HK-2 (cell line): Measurements from ENCODE around the gene MYBBP1A.
"Not testable (repeated sequence)": the region's sequence is repeated elsewhere in the genome, so short reads cannot be mapped to it uniquely, and the experiment has no call there.

ENCODE experiments used
- DNase-seq: peaks from one replicate; pipeline ENCODE4 v3.0.0-alpha.2; 2018; ENCODE audit not compliant: unreplicated experiment

The MYBBP1A gene, protein sequence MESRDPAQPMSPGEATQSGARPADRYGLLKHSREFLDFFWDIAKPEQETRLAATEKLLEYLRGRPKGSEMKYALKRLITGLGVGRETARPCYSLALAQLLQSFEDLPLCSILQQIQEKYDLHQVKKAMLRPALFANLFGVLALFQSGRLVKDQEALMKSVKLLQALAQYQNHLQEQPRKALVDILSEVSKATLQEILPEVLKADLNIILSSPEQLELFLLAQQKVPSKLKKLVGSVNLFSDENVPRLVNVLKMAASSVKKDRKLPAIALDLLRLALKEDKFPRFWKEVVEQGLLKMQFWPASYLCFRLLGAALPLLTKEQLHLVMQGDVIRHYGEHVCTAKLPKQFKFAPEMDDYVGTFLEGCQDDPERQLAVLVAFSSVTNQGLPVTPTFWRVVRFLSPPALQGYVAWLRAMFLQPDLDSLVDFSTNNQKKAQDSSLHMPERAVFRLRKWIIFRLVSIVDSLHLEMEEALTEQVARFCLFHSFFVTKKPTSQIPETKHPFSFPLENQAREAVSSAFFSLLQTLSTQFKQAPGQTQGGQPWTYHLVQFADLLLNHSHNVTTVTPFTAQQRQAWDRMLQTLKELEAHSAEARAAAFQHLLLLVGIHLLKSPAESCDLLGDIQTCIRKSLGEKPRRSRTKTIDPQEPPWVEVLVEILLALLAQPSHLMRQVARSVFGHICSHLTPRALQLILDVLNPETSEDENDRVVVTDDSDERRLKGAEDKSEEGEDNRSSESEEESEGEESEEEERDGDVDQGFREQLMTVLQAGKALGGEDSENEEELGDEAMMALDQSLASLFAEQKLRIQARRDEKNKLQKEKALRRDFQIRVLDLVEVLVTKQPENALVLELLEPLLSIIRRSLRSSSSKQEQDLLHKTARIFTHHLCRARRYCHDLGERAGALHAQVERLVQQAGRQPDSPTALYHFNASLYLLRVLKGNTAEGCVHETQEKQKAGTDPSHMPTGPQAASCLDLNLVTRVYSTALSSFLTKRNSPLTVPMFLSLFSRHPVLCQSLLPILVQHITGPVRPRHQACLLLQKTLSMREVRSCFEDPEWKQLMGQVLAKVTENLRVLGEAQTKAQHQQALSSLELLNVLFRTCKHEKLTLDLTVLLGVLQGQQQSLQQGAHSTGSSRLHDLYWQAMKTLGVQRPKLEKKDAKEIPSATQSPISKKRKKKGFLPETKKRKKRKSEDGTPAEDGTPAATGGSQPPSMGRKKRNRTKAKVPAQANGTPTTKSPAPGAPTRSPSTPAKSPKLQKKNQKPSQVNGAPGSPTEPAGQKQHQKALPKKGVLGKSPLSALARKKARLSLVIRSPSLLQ (N-terminal part only)

DNA sequence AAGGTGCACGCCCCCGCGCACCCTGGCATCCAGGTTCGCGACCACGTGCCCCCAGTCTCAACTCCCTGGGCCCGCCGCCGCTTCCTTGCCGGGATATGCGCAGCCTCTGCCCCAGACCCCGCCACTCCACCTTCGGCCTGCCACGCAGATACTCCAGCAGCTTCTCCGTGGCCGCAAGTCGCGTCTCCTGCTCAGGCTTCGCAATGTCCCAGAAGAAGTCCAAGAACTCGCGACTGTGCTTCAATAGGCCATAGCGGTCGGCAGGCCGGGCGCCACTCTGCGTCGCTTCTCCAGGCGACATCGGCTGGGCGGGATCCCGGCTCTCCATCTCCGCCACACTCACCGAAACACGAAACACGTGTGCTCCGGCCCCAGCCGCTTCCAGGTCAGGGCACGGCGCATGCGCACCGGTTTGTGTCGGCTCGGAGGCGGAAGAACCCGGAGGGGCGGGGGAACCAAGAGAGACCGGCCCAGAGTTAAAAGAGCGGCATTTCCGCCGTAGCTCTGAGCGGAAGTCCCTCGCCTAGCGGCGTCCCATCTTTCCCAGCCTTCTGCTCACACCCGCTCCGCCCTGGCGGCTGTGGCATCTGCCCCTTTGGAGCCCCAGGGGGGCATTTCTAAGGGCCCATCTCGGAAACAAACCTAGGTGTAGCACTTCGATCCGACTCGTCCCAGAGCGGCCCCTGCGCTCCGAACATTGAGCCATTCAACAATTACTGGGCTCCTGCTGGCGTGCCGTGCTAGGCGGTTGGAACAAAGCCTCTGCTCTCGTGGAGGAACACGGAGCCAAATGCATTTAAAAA, at the start of gene MYBBP1A:
TSS of gene MYBBP1A (minus strand) at position 388 of the 803 bp plus-strand sequence. CDS start at position 328, 60 bp downstream.
- peak; percentile 96 for DNase-seq

DNA sequence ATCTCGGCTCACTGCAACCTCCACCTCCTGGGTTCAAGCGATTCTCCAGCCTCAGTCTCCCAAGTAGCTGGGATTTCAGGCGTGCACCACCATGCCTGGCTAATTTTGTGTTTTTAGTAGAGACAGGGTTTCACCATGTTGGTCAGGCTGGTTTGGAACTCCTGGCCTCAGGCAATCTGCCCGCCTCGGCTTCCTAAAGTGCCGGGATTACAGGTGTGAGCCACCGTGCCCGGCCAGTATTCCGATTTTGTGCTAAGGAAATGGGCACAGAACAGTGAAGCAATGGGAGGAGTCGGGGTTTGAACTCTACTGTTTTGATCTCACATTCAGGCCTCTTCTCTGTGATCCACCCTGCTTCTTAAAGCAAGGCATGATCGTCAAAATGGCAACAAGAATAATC, 49.6 kb upstream of the MYBBP1A start:
- DNase-seq, result not testable (repeated sequence)

DNA sequence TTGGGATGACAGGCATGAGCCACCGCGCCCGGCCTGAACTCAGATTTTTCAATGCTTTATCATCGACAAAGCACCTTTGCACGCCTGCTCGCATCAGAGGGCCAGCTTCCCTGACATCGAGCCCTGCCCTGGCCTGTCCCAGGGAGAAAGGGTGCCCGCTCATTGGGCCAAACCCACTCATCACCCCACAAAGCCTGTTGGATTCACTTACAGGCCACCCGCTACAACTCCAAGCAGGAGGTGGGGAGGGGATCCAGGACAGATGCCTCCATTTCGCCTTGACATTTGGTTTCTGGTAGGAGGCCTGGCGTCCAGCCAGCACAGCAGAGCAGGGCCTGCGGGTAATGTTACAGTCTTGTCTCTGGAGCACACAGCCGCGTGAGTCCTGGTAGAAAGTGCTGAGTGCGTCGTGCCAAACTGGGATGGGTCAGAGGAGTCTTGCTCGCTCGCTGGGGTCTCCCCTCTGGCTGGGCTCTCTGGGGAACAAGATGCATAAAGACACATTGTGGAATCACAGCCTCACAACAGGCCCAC, 49.0 kb upstream of the MYBBP1A start:
- no peak for DNase-seq

DNA sequence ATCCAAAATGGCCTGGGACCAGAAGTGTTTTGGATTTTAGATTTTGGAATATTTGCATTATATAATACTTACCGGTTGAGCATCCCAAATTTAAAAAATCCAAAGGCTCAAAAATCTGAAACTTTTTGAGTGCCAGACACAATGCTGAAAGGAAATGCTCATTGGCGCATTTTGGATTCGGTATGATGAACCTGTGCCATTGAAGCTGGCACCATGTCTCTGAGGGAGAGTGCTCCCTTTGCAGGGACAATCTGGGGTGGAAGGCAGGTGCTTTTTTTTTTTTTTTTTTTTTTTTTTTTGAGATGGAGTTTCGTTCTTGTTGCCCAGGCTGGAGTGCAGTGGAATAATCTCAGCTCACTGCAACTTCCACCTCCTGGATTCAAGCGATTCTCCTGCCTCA, 46.9 kb upstream of the MYBBP1A start:
- no peak for DNase-seq

DNA sequence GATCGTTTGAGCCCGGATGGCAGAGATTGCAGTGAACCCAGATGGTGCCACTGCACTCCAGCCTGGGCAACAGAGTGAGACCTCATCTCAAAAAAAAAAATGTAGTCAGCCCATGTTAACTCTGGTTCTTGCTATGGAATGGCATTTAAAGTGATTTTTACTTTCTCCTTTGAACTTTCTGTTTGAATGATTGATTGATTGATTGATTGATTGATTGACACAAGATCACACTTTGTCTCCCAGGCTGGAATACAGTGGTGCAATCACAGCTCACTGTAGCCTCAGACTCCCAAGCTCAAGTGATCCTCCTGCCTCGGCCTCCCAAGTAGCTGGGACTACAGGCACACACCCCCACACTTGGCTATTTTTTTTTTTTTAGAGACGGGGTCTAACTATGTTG, 46.1 kb upstream of the MYBBP1A start:
- no peak for DNase-seq

DNA sequence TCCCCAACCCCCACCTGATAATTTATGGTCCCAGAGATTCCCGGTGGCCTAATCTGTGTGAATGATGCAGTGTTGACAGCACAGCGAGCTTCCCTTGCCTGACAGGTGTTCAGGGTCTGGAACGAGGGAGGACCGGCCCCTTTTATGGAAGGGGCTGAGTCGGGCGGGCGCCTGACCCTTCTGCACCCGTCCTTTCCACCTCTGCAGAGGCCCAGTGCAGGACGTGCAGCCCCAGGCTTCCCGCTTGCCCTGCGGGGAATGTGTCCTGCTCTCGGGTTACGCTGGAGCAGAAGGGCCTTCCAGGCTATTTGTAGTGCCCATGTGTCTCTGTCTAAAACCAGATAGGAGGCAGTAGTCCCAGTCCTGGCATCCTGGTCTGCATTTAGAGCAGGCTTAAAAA, 45.4 kb upstream of the MYBBP1A start:
- DNase-seq, result no peak

DNA sequence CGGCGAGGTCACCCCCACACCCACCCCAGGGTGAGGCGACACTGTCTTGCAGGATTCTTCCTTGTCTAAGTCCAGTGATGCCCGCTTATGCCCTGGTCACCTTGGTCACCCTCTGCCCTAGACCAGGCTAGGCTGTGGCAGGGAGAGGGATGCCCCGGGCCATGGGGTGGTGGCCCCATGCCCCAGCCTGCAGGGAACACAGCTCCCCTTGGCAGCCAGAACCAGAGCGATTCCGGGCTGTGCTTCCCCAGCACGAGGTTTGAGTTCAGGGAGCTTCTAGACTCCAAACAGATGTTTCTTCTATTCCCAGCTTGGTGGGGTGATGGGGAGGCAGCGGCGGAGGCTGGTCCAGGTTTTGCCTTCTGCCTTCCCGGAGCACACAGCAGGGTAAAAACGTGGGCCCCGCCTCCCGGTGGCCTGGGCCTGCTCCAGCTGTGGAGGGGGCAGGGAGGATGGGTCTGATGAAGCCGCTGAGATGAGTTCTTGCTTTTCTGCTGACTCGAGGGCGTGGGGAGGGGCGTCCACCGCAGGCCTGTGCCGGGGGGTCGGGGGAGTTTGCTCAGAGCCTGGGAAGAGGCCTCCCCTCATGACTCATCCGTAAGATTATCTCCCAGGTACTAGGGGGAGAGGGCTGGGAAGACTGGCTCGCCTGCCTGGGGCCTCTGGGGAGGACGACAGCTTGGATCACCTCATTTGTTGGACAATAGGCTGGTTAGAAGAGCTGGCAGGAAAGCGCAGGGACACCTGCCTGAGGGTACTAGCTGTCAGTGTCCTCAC, 44.5 kb upstream of the MYBBP1A start:
- DNase-seq, result no peak

DNA sequence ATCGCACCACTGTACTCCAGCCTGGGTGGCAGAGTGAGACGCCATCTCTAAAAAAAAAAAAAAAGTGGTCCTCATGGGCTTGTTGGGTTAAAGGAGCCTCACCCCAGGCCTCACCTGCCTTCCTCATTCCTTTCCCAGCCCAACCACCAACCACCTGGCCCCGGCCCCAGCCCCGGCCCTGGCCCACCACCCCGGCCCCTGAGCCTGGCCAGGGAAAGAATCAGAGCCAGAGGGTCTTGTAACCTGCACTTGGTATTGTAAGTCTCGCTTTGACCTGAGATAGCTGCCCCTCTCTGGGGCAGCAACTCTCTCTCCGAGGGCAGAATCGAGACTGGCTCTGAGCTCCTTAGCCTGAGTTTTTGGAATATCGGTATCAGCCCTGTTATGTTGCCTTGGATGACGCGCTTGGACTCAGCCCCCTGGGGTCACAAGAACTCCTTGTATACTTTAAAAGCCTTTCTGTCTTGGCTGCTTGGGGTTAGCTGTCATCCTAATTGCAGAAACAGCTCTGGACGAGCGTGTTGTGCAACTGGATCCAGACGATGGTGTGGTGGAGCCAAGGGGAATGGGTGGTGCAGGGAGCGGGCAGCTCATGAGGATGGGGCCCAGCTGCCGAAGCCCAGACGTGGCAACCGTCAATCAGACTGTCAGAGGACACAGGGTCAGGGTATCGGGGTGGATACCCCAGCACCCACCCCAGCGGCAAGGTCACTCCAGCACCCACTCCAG, 43.8 kb upstream of the MYBBP1A start:
- DNase-seq, result no peak

DNA sequence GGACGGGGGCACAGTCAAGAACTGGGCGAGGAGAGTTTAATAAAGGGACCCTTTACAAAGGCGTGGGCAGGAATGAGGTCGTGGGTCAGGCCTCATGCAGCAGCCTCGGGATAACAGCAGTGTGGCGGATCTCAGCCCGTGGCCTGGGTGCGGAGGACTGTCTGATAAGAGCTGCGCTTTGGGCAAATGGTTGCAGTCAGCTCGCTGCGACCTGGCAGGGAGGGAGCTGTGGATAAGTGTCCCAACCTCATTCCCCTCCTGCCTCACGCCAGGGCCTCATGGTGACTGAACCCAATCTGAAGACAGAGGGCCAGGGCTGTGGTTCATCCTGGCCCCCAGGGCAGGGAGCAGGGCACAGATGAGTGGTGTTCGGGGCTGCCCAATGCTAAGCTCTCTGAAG, 42.8 kb upstream of the MYBBP1A start:
- no peak for DNase-seq

DNA sequence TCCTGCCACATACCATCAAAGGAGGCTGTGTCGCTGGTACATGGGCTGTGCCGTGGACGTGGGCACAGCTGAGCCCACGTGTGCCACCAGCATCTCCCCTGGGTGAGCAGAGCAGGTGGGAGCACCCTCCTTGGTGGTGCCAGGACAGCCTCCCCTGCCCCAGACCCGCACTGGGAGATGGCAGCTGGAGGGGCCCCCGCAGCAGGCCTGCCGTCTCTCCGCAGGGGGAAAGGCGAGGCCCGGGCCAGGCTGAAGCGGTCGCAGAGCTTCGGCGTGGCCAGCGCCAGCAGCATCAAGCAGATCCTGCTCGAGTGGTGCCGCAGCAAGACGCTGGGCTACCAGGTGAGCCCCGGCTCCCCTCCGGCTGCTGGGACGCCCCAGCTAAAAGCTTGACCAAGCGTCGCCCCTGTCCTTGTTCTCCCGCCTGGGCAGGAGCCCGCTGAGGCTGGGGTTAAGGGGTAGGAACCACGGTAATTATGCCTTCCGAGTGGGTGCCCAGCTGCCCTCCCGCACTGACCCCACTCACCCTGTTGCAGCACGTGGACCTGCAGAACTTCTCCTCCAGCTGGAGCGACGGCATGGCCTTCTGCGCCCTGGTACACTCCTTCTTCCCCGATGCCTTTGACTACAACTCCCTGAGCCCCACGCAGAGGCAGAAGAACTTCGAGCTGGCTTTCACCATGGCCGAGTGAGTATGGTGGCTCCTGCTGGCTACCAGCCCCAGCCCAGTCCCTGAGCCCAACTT, 41.6 kb upstream of the MYBBP1A start:
- no peak for DNase-seq

DNA sequence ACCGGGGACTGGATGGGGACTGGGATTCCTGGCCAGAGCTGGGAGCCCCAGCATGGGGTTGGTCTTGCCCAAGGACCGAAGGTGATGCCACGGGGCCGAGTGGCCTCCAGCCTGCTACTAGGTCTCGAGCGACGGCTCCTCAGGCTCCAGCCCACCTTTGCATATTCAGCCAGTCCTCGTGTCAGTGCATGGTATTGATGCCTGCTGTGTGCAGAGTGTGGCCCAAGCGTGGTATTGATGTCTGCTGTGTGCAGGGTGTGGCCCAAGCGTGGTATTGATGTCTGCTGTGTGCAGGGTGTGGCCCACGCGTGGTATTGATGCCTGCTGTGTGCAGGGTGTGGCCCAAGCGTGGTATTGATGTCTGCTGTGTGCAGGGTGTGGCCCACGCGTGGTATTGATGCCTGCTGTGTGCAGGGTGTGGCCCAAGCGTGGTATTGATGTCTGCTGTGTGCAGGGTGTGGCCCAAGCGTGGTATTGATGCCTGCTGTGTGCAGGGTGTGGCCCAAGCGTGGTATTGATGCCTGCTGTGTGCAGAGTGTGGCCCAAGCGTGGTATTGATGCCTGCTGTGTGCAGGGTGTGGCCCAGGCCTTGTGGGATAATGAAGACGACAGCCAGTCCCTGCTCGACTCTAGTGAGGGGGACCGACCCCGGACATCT, 40.6 kb upstream of the MYBBP1A start:
- not testable (repeated sequence) for DNase-seq

DNA sequence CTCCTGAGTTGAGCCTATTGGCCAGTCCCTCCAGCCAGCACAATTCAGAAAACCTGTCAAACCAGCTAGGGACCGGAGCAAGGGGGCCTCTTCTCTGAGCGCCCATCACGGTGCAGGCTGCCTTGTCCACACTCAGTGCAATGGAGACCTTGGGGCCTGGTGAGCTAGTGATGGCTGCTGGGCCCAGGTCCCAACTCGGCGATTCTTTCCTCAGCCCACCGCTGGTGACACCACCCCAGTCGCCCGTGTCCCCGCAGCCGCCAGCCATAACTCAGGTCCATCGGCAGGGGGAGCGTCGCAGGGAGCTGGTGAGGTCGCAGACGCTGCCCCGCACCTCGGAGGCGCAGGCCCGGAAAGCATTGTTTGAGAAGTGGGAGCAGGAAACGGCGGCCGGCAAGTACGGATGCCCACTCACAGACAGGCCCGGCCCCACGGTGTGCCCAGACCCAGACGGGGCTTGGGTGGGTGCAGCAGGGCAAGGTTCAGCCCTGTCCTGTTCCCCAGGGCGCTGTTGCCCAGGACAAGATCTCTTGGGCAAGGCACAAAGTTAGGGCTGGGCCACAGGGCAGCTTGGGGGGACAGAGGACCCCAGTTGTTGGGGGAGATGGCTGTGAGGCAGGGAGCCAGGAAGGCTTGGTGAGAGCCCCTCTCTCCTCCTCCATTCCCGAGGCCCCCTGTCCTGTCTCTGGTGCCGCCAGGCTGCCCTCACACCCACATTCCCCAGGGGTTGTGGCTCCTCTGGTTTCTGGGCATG, 39.9 kb upstream of the MYBBP1A start:
- DNase-seq, result no peak

DNA sequence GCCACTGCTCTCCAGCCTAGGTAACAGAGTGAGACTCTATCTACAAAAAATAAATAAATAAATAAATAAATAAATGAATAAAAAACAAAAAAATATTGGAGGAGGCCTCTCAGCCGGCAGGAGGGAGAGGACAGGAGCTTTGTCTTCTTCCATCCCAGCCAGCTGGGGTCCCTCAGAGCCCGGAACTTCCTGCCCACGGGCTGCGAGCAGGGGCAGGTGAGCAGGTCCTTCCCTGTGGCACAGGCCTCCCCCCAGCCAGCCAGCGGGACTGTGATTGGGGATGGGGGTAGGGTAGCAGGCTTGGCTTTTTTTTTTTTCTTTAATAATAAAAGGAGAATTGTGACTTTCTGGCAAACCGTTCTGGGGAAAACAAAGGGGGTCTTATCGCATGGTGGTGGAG, 39.2 kb upstream of the MYBBP1A start:
- no peak for DNase-seq

DNA sequence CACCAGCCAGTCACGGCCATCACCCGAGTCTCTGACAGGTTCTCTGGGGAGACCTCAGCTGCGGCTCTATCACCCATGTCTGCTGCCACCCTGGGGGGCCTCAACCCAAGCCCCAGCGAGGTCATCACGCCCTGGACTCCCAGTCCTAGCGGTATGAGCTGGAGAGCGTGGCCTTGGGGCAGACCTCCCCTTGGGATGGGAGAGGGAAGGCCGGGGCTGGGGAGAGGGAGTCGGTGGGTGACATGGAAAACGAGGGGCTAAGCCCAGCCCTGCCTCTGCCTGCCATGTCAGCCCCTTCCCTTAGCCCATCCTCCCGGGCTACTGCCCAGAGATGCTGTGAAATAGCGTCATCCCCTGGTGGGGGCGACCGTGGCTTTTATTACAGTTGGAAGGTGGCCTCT, 37.8 kb upstream of the MYBBP1A start:
- no peak for DNase-seq

DNA sequence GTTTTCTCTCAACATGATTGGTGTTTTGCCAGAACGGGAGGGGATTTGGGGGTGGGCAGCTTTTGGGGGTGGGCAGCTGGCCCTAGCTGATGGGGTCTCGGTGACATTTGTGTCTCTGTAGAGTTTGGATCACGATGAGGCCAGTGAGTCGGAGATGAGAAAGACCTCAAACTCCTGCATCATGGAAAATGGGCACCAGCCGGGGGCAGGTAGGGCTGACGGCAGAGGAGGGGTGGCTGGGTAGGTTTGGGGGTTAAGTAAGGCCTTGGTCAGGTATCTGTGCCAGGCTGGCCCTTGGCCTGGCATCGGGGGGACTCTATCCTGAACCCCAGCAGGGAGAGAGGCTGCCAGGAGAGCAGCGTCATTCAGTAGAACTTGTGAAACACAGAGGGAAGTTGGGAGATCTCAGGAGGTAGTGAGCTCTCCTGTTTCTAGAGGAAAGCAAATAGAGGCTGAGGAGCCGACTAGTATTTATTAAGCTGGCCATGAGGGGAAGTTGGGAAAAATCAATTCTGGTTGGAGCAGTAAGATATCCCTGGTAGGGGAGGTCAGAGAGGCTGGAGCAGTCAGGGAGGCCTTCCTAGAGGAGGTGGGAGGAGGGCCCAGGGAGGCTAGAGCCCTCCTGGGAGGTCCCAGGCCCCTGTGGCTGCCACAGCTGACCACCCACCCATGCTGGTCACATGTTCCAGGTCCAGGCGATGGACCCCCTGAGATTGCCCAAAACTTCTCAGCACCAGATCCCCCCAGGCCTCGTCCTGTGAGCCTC, 37.2 kb upstream of the MYBBP1A start:
- DNase-seq, result no peak

DNA sequence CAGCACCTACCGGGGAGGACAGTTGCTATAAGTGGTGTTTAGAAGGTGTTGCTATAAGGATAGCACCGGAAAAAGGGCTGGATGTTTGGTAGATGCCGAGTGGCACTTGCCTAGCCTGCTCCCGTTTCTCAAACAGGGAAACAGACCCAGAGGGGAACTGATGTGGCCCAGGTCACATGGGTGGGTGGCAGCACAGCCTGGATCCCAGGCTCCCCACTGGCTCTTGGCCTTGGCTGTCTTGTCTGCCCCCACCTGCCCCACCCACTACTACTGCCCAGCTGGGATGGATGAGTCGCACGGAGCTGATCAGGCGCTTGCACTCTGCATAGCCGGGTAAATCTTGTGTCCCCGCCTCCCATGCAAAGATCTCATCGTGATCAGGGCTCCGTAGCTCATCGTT, 36.3 kb upstream of the MYBBP1A start:
- DNase-seq, result peak; percentile 55
